Measurements from ENCODE around the gene SPTBN1.

SPTBN1 gene

DNA sequence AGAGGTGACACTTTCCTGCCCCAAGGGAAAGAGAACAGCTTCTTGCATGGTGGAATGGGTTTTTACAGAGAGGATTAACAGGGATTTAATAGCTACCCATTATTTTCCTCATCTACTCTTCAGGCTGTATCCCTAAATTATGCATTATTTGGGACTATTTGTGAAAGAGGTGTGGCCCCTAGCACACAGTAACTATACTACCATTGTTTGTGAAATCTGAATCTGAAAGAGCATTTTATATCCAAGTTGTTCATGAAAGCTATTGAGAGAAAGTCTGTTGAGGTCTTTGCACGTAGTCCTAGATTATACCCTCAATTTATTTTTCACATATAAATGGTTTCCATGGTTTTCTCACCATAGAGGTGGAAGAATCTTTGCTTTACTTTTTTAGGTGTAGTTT is 78.1 kb downstream of the SPTBN1 start:
- no peak for FAIRE-seq

GRCh38 chr2:54534625-54535024 is 78.5 kb downstream of the SPTBN1 start:
- FAIRE-seq, result no peak

DNA sequence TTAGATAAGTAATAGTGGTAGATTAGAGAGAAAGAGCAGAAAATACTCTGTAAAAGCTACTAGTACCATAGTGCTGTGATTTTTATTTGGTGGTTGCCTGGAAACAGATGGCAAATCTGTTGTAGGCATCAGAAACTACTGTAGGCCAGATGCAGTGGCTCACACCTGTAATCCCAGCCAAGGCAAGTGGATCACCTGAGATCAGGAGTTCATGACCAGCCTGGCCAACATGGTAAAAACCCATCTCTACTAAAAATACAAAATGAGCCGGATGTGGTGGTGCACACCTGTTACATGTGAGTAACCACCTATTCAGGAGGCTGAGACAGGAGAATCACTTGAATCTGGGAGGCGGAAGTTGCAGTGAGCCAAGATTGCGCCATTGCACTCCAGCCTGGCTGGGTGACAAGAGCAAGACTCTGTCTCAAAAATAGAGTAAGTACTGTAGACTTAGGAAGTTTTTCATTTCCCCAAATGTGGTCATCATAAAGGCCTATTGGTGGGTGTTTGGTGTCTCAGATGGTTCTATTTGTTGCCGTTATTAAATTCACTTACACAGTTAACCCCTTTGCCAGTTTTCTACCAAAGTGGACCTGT is 79.6 kb downstream of the SPTBN1 start:
- no peak for FAIRE-seq

- no peak for FAIRE-seq
Observed at GRCh38 chr2:54536720-54537119, 80.6 kb downstream of the SPTBN1 start.

- FAIRE-seq, result no peak
Observed at GRCh38 chr2:54538537-54538936, 82.4 kb downstream of the SPTBN1 start.

DNA sequence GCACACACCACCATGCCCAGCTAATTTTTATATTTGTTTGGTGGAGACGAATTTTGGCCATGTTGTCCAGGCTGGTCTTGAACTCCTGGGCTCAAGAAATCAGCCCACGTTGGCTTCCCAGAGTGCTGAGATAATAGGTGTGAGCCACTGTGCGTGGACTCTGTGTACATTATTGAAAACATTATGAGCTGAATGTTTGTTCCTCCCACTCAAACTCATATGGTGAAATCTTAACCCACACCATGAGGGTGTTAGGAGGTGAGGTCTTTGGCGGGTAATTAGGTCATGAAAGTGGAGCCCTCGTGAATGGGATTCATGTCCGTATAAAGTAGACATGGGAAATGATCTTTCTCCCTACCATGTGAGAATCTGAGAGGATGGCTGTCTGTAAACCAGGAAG is 83.6 kb downstream of the SPTBN1 start:
- FAIRE-seq, result no peak

DNA sequence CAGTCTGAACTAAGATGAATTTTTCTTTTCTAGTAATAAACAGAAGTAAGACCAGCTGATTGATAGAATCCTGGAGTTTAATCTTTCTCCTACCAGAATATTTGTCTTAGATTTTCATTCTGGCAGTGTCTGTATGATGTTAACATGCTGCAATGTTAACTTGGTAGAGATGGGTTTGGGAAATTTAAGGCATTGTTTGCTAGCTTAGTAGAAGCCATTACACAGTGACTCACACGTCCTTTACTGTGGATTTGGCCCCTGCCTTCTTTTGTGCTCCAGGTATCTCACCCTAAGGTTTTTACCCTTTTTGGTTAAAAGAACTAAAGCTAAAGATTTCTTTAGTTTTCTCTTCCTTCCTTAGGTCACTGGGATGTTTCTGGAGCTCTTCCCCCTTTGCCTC is 84.1 kb downstream of the SPTBN1 start:
- FAIRE-seq, result no peak

- FAIRE-seq, result no peak
Observed at GRCh38 chr2:54541995-54542394, 85.9 kb downstream of the SPTBN1 start.

GRCh38 chr2:54543733-54544396 is 87.7 kb downstream of the SPTBN1 start:
- no peak for FAIRE-seq

DNA sequence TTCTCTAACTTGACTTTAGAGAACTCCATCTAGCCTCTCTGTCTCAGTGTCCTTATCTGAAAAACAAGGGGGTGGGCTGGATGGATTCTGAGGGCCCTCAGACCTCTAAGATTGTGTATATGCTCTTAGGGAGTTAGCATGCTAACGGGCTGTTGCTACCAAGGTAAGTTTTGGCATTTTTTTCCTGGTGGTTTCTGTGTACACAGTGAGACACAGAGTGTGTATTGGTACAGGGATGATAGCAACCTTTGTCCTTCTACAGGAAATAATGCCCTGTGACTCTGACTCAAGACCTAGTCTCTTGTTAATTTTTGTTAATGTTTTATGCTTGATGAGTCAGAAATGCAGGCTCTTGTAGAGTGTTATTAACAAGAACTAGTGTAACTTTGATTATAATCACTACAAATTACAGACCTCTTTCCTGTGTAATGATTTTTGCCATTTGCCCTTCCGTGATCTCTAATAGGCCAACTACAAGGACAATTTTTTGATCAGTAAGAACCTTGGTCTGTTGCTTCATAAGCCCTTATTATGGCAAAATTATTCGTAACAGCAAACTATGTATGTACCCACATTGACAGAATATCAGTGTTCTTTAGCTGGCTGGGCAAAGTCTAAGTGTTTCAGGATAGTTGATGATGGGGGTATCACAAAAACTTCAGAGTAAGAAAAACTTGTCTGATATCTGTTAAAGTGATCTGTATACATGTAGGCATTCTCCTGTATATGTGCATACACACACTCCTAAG is 89.7 kb downstream of the SPTBN1 start:
- FAIRE-seq, result peak; percentile 88

- no peak for FAIRE-seq
Observed at GRCh38 chr2:54546518-54546917, 90.4 kb downstream of the SPTBN1 start.

DNA sequence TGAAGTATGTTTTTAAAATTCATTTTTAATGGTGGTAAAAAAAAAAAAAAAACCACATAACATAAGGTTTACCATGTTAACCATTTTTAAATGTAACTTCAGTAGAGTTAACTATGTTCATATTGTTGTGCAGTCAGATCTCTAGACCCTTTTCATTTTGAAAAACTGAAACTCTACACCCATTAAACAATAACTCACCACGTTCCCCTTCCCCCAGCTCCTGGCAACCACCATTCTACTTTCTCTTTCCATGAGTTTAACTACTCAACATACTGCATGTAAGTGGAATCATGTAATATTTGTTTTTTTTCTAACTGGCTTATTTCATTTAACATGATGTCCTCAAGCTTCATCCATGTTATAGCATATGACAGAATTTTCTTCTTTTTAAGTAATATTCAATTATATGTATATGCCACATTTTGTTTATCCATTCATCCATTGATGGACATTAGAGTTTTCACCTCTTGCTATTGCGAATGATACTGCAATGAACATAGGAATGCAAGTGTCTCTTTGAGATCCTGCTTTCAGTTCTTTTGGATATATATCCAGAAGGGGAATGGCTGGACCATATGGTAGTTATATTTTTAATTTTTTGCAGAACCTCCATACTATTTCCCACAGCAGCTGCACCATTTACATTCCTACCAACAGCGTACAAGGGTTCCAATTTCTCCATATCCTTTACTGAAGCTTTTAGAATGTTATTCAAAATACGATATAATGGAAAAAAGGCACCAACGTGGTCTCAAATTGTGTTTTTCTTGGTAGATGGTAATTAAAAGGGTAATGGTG is 91.0 kb downstream of the SPTBN1 start:
- FAIRE-seq, result no peak

DNA sequence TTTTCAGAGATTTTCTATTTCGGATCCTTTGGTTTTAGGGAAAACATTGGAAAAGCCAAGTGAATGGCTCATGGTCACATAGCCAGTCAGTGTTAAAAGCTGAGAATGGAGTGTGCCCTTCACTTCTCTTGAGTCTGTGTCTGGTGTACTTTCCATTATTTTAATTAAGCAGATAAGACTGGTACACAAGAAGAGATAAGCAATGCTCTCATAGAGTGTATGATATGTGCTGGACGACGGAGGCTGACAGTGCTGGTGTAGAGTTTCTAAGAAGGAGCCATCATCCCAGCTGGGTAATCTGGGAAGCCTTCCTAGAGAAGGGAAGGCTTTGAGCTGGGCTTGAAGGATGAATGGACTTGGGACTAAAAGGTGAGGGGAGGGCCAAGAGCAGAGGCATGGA is 93.3 kb downstream of the SPTBN1 start:
- no peak for FAIRE-seq

DNA sequence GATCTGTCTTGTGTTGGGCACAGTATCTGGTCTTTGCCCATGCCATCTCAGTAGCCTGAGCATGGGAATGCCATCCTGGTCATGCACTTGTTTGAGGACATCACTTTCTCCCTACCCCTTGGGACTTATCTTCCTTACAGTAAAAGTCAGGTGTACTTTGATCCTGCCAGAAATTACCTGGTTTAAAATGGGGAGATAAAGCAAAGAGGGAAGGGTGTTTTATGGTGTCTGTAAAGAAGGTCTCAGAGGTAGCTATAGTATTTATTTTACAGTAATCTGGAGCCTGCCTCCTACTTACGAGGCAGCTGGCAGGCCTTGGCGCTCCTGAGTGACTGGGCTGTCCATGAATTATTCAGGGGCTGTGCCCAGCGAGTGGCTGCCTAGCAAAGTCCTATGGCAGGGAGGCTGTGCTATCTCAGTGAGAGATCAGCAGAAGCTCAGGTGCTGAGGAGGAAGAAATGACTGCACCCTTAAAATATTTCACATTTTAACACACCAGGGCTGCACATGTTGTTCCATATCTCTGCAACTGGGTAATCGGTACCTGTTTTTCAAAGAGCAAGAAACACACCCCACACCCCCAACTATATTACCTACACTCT is 93.9 kb downstream of the SPTBN1 start:
- FAIRE-seq, result no peak

DNA sequence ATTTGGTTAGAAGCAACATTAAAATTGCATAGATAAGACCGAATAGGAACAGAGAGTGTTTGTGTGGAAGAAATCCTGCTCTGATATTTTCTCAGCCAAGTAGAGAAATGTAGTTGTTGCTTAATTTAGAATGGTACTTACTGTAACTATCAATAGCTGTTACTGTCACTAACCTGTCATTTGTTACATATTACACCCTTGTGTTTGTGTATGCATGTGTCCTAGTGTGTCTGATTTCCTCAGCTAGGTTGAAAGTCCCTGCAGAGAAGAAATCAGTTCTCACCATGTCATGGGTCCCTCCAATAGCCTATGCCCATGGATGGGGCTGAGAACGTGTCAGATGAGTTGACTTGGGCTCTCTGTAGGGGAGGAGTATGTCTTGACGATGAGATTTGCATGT is 94.4 kb downstream of the SPTBN1 start:
- FAIRE-seq, result no peak

- FAIRE-seq, result no peak
Observed at GRCh38 chr2:54551123-54551756, 95.1 kb downstream of the SPTBN1 start.

DNA sequence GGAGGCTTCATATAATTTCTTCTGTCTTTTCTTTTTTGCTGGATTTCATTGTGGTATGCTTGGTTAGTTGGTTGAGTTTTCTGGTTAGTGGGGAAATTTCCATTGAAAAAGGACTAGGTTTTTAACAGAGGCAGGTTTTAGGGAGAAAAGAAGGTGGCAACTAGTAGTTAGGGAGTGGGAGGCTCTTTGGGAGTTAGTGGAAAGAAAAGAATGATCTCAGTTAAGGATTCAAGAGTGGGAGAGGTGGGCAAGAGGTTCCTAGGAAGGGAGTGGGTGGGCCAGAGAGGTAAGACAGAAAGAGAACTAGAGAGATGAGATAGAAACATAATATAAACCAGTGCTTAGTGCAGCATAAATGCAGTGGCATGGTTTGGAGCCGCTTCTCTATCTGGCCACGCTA is 96.9 kb downstream of the SPTBN1 start:
- FAIRE-seq, result no peak

DNA sequence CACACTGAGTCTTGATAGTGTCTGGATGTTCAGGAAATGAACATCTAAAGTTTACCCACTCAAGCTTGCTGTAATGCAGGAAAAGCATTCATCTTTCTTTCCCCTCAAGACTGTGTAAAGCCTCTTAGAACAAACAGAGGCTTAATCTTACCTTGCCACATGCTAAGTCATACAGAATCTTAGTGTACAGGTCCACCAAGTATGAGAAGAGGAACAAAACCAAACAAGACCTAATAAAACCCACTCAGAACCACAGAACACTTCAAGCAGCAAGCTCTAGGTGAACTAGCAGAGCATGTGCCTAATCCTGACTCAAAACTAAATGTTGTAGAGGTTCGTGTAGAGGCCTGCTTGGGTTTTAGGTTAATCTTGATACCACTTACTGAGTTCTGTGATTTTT is 97.6 kb downstream of the SPTBN1 start:
- no peak for FAIRE-seq

DNA sequence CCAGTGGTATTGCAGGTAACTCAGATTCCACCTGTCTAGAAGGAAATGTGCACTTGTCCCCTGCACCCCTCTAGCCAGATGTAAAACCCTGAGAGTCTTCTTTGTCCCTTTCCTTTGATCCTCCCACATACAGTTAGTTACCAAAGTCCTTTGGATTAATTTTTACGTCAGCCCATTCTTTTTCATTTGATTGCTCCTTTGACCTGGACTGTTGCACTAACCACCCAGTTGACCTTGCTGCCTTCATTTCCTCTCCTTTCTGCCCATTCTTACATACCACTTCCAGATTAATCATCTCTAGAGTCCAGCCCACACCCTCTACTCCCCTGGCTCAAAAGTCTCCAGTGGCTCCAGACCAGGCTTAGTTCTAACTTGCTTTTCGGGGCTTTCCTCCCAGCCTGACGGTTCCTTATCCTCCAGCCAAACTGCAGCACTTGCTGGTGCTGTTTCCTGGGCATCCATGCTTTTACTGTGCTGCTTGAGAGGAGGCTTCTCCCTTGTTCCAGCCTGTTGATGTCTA is 99.3 kb downstream of the SPTBN1 start:
- FAIRE-seq, result no peak

DNA sequence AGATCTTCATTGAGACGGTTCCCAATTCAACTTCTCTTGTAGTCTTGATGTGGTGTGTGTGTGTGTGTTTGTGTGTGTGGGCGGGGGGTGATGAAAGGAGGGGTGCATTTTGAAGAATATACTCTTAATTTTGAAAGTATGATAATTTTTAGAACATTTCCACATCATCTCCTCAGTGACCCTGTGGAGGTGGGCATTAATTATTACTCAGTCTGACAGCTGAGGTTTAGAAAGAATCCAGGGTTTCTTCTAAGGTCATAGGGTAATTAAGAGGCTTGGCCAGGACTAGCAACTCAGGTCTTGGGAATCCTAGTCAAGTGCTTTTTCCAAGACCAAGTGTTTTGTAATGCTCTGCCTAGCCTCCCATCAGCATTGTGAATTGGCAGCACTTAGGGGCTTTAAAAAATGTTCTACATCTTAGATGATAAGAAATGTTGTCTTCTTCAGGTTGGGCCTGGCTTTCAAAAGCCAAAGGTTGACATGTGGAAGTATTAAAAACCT is 100.5 kb downstream of the SPTBN1 start:
- no peak for FAIRE-seq

GRCh38 chr2:54557211-54557600 is 101.1 kb downstream of the SPTBN1 start:
- FAIRE-seq, result no peak

DNA sequence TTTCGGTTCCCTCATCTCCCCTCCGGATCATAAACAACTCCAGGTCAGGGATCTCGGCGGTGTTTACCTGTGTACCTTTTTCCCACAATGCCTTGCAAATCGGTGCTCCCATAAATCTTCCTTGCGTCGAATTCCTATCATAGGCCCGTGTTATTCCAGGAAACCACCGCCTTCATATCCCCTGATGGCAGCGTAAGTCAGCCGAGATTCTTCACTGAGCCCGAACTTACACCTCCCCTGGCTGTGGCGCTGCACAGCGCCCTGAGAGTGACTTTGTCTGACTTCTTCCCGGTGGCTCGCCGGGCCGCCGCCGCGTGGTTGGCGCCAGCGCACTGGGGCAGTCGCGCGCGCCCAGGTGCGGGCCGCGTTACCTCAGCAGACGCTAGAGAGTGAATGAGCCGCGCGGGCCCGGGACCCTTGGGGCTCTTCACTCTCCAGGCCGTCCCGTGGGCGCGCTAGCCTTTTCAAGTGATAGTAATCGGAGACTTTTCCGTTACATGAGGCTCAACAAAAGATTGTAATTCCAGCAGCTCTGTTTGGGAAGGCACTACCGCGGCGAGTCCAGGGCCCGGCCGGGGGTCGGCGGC is 101.6 kb downstream of the SPTBN1 start:
- no peak for FAIRE-seq
